HCT116 (cell line): ENCODE data around the gene CACNG8. TPM values are rescaled to one million over a fixed set of nuclear protein-coding genes. Genes with fewer than 3 reads are reported as not detected.

Source experiments
- ATAC-seq: fragments of 200-7000 bp; cut with Tn5 transposase; 2 replicates; pipeline ENCODE4 v1.9.1; 2020; ENCODE audit warnings: mild to moderate bottlenecking, moderate library complexity
- BruUV-seq: library from RNA; stranded (reverse); fragments of 400-500 nt; replicated peaks from 2 replicates; lab custom pipeline; 2021; lab: Mats Ljungman, UMichigan
- CTCF ChIA-PET: fragments of 300-600 bp; sonication (Branson Sonifier 250); formaldehyde crosslinking; loops from one replicate; lab custom pipeline; 2021; ENCODE audit warnings: antibody characterized with exemption; lab: Charles Lee
- POLR2A ChIA-PET: fragments of 300-600, 350-600 bp; sonication (Branson Sonifier 250); formaldehyde crosslinking; loops from one replicate; lab custom pipeline; 2021; ENCODE audit warnings: antibody characterized with exemption; lab: Charles Lee
- RAD21 ChIA-PET, 2 experiments: fragments of 300-600 bp; sonication (Branson Sonifier 250); formaldehyde crosslinking; loops; one replicate each; lab custom pipeline; 2023; ENCODE audit warnings: low total read pairs in 2 of 2; ENCODE audit not compliant: uncharacterized antibody in 2 of 2, unreplicated experiment in 2 of 2, low non-redundant PET in 1 of 2; lab: Charles Lee
- DNase-seq: peaks from one replicate; pipeline ENCODE4 v3.0.0-alpha.2; 2010; ENCODE audit warnings: low read depth, low spot score
- H2AFZ ChIP-seq: fragments of 200-600 bp; shearing (Covaris generic), sonication (generic); 2 replicates; pipeline ENCODE4 v1.6.1; 2017; ENCODE audit warnings: low read depth, mixed run types, mixed read lengths, antibody characterized with exemption, low read length; ENCODE audit not compliant: poor library complexity, severe bottlenecking
- H3K27ac ChIP-seq: 2 replicates; pipeline ENCODE4 v1.5.1; 2012; ENCODE audit warnings: low read depth, low read length
- H3K27me3 ChIP-seq: fragments of 200-600 bp; sonication (generic); 2 replicates; pipeline ENCODE4 v1.6.1; 2016; ENCODE audit warnings: mixed run types, low read length, mixed read lengths; ENCODE audit not compliant: insufficient read depth
- H3K36me3 ChIP-seq, 2 experiments: fragments of 200-500 bp in 1 of 2; fragments of 200-600 bp in 1 of 2; sonication (Bioruptor generic) in 1 of 2; sonication (generic) in 1 of 2; 2 replicates each; pipeline versions ENCODE4 v1.5.1 to v1.6.1; 2014 to 2016; ENCODE audit warnings: low read length in 2 of 2, inconsistent platforms in 1 of 2, mixed read lengths in 1 of 2, mixed run types in 1 of 2; ENCODE audit not compliant: insufficient read depth in 2 of 2, control insufficient read depth in 1 of 2
- H3K4me1 ChIP-seq, 2 experiments: fragments of 200-600 bp in 1 of 2; sonication (generic) in 1 of 2; 2 replicates each; pipeline versions ENCODE4 v1.5.1 to v1.6.1; 2012 to 2017; ENCODE audit warnings: low read length in 2 of 2, inconsistent platforms in 1 of 2, mild to moderate bottlenecking in 1 of 2, mixed read lengths in 1 of 2, mixed run types in 1 of 2, moderate library complexity in 1 of 2; ENCODE audit not compliant: insufficient read depth in 2 of 2, control insufficient read depth in 1 of 2
- H3K4me2 ChIP-seq: fragments of 200-600 bp; sonication (generic); 2 replicates; pipeline ENCODE4 v1.6.1; 2017; ENCODE audit warnings: mixed run types, low read length, mixed read lengths
- H3K4me3 ChIP-seq, 2 experiments: fragments of 200-600 bp in 1 of 2; sonication (generic) in 1 of 2; replicated peaks in 1 of 2; 2 replicates each; pipeline ENCODE4 v1.5.1; 2011 to 2016; ENCODE audit warnings: low read length in 2 of 2, control low read depth in 1 of 2, low read depth in 1 of 2, mild to moderate bottlenecking in 1 of 2, mixed read lengths in 1 of 2, mixed run types in 1 of 2
- H3K79me2 ChIP-seq: fragments of 200-600 bp; sonication (generic); 2 replicates; pipeline ENCODE4 v1.6.1; 2017; ENCODE audit warnings: mild to moderate bottlenecking, mixed run types, low read length, moderate library complexity, mixed read lengths; ENCODE audit not compliant: insufficient read depth
- H3K9ac ChIP-seq: fragments of 200-600 bp; sonication (generic); 2 replicates; pipeline ENCODE4 v1.6.1; 2016; ENCODE audit warnings: low read length, mixed read lengths
- H3K9me2 ChIP-seq: fragments of 200-600 bp; sonication (generic), shearing (Covaris generic); 2 replicates; pipeline ENCODE4 v1.6.1; 2017; ENCODE audit warnings: mixed run types, mild to moderate bottlenecking, moderate library complexity; ENCODE audit not compliant: insufficient read depth
- H3K9me3 ChIP-seq, 2 experiments: fragments of 200-500 bp in 1 of 2; fragments of 200-600 bp in 1 of 2; sonication (Bioruptor generic) in 1 of 2; sonication (generic) in 1 of 2; 2 replicates each; pipeline ENCODE4 v1.6.1; 2014 to 2017; ENCODE audit warnings: low read length in 2 of 2, mixed read lengths in 2 of 2, inconsistent platforms in 1 of 2, low read depth in 1 of 2, mild to moderate bottlenecking in 1 of 2, mixed run types in 1 of 2, moderate library complexity in 1 of 2; ENCODE audit not compliant: control insufficient read depth in 1 of 2, insufficient read depth in 1 of 2
- H4K20me1 ChIP-seq: fragments of 200-600 bp; sonication (generic), shearing (Covaris generic); 2 replicates; pipeline ENCODE4 v1.6.1; 2017; ENCODE audit warnings: mixed run types, mild to moderate bottlenecking, moderate library complexity; ENCODE audit not compliant: insufficient read depth
- ELF1 ChIP-seq: IDR thresholded peaks from 2 replicates; pipeline ENCODE4 v1.6.1; 2012; ENCODE audit warnings: low read depth, borderline replicate concordance
- EZH2phosphoT487 ChIP-seq: fragments of 200-600 bp; IDR thresholded peaks from 2 replicates; pipeline ENCODE4 v1.6.1; 2018; ENCODE audit warnings: antibody characterized with exemption, borderline replicate concordance
- FOSL1 ChIP-seq: IDR thresholded peaks from 2 replicates; pipeline ENCODE4 v1.6.1; 2012; ENCODE audit warnings: low read depth
- POLR2A ChIP-seq: IDR thresholded peaks from 2 replicates; pipeline ENCODE4 v1.7.0; 2011; ENCODE audit warnings: borderline replicate concordance; ENCODE audit not compliant: insufficient read depth, insufficient read length; ENCODE audit errors: extremely low read depth
- POLR2AphosphoS5 ChIP-seq: IDR thresholded peaks from 2 replicates; pipeline ENCODE4 v1.6.1; 2011; ENCODE audit warnings: mild to moderate bottlenecking, low read depth, low read length, moderate library complexity
- RAD21 ChIP-seq: IDR thresholded peaks from 2 replicates; pipeline ENCODE4 v1.6.1; 2012; ENCODE audit warnings: low read depth, mild to moderate bottlenecking
- SP1 ChIP-seq: IDR thresholded peaks from 2 replicates; pipeline ENCODE4 v1.6.1; 2012; ENCODE audit warnings: low read depth
- TCF7L2 ChIP-seq: IDR thresholded peaks from 2 replicates; pipeline ENCODE4 v1.7.0; 2011; ENCODE audit warnings: borderline replicate concordance, inconsistent platforms; ENCODE audit not compliant: insufficient read depth, insufficient read length; ENCODE audit errors: extremely low read depth
- ZNF274 ChIP-seq: fragments of 200-500 bp; sonication (Bioruptor generic); IDR thresholded peaks from 2 replicates; pipeline ENCODE4 v1.6.1; 2014; ENCODE audit warnings: mild to moderate bottlenecking, low read depth, low read length, inconsistent platforms
- intact Hi-C: fragments of 100-400 bp; cut with micrococcal nuclease; formaldehyde crosslinking; loops from 2 replicates; pipeline ENCODE4 v1.10.0; 2022
- total RNA-seq: library from RNA; stranded (reverse); gene quantifications from one replicate; pipeline ENCODE4 v1.2.1, GENCODE V29; 2021; ENCODE audit not compliant: unreplicated experiment
- TF ChIP-seq, protein P1 (sequence below): IDR thresholded peaks from 2 replicates; pipeline ENCODE4 v1.6.1; 2012
- TF ChIP-seq, protein P2 (sequence below), 3 experiments: fragments of 200-600 bp in 1 of 3; sonication (generic) in 1 of 3; IDR thresholded peaks in 2 of 3; conservative IDR thresholded peaks in 1 of 3; 2 replicates each; pipeline ENCODE4 v1.5.1; 2012 to 2017; ENCODE audit warnings: low read depth in 2 of 3, low read length in 2 of 3, antibody characterized with exemption in 1 of 3, borderline replicate concordance in 1 of 3, control low read depth in 1 of 3, mild to moderate bottlenecking in 1 of 3, mixed read lengths in 1 of 3, mixed run types in 1 of 3, moderate library complexity in 1 of 3; ENCODE audit not compliant: insufficient read depth in 1 of 3

Gene CACNG8
- total RNA-seq, 1 experiment from 2014 or later: 0.93 TPM

DNA sequence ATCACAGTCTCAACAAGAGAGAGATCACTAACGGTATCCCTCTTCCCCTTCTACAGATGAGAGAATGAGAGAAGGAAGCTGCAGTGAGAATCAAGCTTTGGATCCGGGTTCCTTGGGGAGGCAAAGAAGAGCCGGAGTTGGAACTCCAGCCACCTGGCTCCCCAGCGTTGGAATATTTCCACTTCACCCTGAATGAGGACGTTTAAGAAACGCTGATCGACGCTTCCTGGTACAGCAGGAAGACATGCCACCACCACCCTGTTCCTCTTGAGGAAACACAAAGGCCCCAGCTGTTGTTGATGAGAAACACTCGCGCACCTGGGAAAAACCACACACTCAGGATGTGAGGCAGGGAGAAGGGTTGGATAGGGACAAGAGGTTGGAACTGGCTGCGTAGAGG is 11.3 kb upstream of the CACNG8 start:
- ChIA-PET CTCF (interaction anchor here (1.6 kb wide), 1 partner anchor 29 kb away, joined by 5 read pairs; no protein-coding TSS in a partner anchor), POLR2A (no interaction called here), RAD21 (no interaction called here)
- H3K9me2 ChIP-seq: no peaks in the 10 kb centered on the region
- no TSS peak for BruUV-seq
- no peak overlapping the region for H3K27ac ChIP-seq
- DNase-seq (no peak), ATAC-seq (no peak)
- H3K4me2 ChIP-seq: no peak overlapping the region
- no peak overlapping the region for H2AFZ ChIP-seq
- no peak overlapping the region for H3K4me3 ChIP-seq
- H3K4me1 ChIP-seq: no peaks in the 10 kb centered on the region
- no peaks in the 10 kb centered on the region for H3K79me2 ChIP-seq
- no peak overlapping the region for H3K9ac ChIP-seq
- no peaks in the 10 kb centered on the region for H3K27me3 ChIP-seq
- no peaks in the 10 kb centered on the region for H3K9me3 ChIP-seq
- no peaks in the 10 kb centered on the region for H3K36me3 ChIP-seq
- intact Hi-C loops: no loop called here
- no peaks in the 10 kb centered on the region for H4K20me1 ChIP-seq
- TF ChIP-seq POLR2AphosphoS5 (no peak), ELF1 (no peak), FOSL1 (no peak)

DNA sequence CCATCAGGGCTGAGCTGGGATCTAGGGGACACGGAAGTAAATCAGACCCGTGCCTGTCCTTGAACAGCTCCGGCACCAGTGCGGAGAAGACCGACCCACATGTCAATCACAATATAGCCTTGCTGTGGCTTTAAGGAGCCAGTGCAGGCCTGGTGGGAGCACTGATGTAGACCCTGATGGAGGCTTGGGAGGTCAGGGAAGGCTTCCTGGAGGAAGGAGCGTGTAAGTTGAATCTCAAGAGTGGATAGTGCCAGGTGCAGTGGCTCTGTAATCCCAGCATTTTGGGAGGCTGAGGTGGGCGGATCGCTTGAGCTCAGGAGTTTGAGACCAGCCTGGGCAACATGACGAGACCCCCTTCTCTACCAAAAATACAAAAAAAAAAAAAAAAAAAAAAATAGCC is 10.8 kb upstream of the CACNG8 start:
- Histone ChIP-seq H3K4me3 (no peak overlapping the region), H4K20me1 (no peaks in the 10 kb centered on the region), H3K9ac (no peak overlapping the region), H2AFZ (no peak overlapping the region), H3K4me1 (no peaks in the 10 kb centered on the region), H3K9me2 (no peaks in the 10 kb centered on the region), H3K27me3 (no peaks in the 10 kb centered on the region), H3K4me2 (no peak overlapping the region), H3K79me2 (no peaks in the 10 kb centered on the region), H3K27ac (no peak overlapping the region), H3K36me3 (no peaks in the 10 kb centered on the region), H3K9me3 (no peaks in the 10 kb centered on the region)
- intact Hi-C loops: no loop called here
- ChIA-PET CTCF (interaction anchor here (1.6 kb wide), 1 partner anchor 29 kb away, joined by 5 read pairs; no protein-coding TSS in a partner anchor), RAD21 (no interaction called here), POLR2A (no interaction called here)
- ATAC-seq (no peak), DNase-seq (no peak)
- TF ChIP-seq, protein P1, sequence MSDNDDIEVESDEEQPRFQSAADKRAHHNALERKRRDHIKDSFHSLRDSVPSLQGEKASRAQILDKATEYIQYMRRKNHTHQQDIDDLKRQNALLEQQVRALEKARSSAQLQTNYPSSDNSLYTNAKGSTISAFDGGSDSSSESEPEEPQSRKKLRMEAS: no peak
- TF ChIP-seq ELF1: no peak
- TF ChIP-seq, protein P2, sequence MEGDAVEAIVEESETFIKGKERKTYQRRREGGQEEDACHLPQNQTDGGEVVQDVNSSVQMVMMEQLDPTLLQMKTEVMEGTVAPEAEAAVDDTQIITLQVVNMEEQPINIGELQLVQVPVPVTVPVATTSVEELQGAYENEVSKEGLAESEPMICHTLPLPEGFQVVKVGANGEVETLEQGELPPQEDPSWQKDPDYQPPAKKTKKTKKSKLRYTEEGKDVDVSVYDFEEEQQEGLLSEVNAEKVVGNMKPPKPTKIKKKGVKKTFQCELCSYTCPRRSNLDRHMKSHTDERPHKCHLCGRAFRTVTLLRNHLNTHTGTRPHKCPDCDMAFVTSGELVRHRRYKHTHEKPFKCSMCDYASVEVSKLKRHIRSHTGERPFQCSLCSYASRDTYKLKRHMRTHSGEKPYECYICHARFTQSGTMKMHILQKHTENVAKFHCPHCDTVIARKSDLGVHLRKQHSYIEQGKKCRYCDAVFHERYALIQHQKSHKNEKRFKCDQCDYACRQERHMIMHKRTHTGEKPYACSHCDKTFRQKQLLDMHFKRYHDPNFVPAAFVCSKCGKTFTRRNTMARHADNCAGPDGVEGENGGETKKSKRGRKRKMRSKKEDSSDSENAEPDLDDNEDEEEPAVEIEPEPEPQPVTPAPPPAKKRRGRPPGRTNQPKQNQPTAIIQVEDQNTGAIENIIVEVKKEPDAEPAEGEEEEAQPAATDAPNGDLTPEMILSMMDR (IDR thresholded peaks at IDR 0.05 in 2 of 3, conservative IDR thresholded peaks at IDR 0.05 in 1 of 3; ENCODE audit: borderline replicate concordance in 1 of 3, insufficient read depth in 1 of 3, low read depth in 2 of 3, low read length in 2 of 3): no peak
- TF ChIP-seq TCF7L2: no peak
- no peak for TF ChIP-seq RAD21
- no peak for TF ChIP-seq EZH2phosphoT487
- TF ChIP-seq ZNF274: no peak
- no peak for TF ChIP-seq SP1
- TF ChIP-seq POLR2A: no peak
- no peak for TF ChIP-seq FOSL1
- no TSS peak for BruUV-seq
